SK-N-SH treated with all-trans-retinoic acid at 6 μM for 48 hours (cell line): ENCODE results near the gene LIAS.

ENCODE experiments used
- ARNTL ChIP-seq: fragments of 450-650 bp; formaldehyde crosslinking; IDR thresholded peaks from 2 replicates; pipeline ENCODE4 v1.5.0; 2020; ENCODE audit warnings: low read depth, mild to moderate bottlenecking, moderate library complexity, borderline replicate concordance
- BACH2 ChIP-seq: fragments of 250-450 bp; sonication (Bioruptor Pico); IDR thresholded peaks from 2 replicates; pipeline ENCODE4 v1.9.0; 2021; ENCODE audit warnings: mild to moderate bottlenecking, borderline replicate concordance
- CREB5 ChIP-seq: fragments of 250-450 bp; sonication (Bioruptor Pico); IDR thresholded peaks from 2 replicates; pipeline ENCODE4 v1.5.1; 2020; ENCODE audit warnings: low read depth, mild to moderate bottlenecking, moderate library complexity
- CSDC2 ChIP-seq: fragments of 250-450 bp; sonication (Bioruptor Pico); IDR thresholded peaks from 2 replicates; pipeline ENCODE4 v1.5.0; 2020; ENCODE audit warnings: mild to moderate bottlenecking, moderate library complexity
- CSRNP3 ChIP-seq: fragments of 250-450 bp; sonication (Bioruptor Pico); IDR thresholded peaks from 2 replicates; pipeline ENCODE4 v1.5.1; 2021; ENCODE audit warnings: mild to moderate bottlenecking, moderate library complexity
- ISL1 ChIP-seq: fragments of 250-450 bp; sonication (Bioruptor Pico); IDR thresholded peaks from 2 replicates; pipeline ENCODE4 v2.1.2; 2022; ENCODE audit warnings: mild to moderate bottlenecking, moderate library complexity
- PATZ1 ChIP-seq: fragments of 250-450 bp; sonication (Bioruptor Pico); IDR thresholded peaks from 2 replicates; pipeline ENCODE4 v1.8.0; 2020; ENCODE audit warnings: mild to moderate bottlenecking, moderate library complexity, borderline replicate concordance
- POU6F1 ChIP-seq: fragments of 250-450 bp; sonication (Bioruptor Pico); IDR thresholded peaks from 2 replicates; pipeline ENCODE4 v1.8.0; 2021; ENCODE audit warnings: low read depth, mild to moderate bottlenecking, moderate library complexity, borderline replicate concordance
- RARB ChIP-seq: fragments of 250-450 bp; sonication (Bioruptor Pico); IDR thresholded peaks from 2 replicates; pipeline ENCODE4 v1.8.0; 2021; ENCODE audit warnings: mild to moderate bottlenecking, moderate library complexity
- TOX ChIP-seq: fragments of 250-450 bp; sonication (Bioruptor Pico); IDR thresholded peaks from 2 replicates; pipeline ENCODE4 v1.8.0; 2021; ENCODE audit warnings: mild to moderate bottlenecking, moderate library complexity, borderline replicate concordance
- ZFP30 ChIP-seq: fragments of 450-650 bp; formaldehyde crosslinking; IDR thresholded peaks from 2 replicates; pipeline ENCODE4 v1.5.0; 2022; ENCODE audit warnings: mild to moderate bottlenecking, moderate library complexity

GRCh38 chr4:39472396-39472795 lies 13.5 kb downstream of the LIAS start:
- TF ChIP-seq ZFP30 (CRISPR knock-in tag) (no peak), ARNTL (no peak), ISL1 (CRISPR knock-in tag) (no peak), CSRNP3 (no peak), BACH2 (CRISPR knock-in tag) (no peak), TOX (CRISPR knock-in tag) (no peak), RARB (CRISPR knock-in tag) (no peak), PATZ1 (CRISPR knock-in tag) (no peak), CSDC2 (CRISPR knock-in tag) (no peak), CREB5 (no peak), POU6F1 (CRISPR knock-in tag) (no peak)
